B cell (primary cell): ENCODE data around the gene LEPROT. TPM values are rescaled to one million over a fixed set of nuclear protein-coding genes. Genes with fewer than 3 reads are reported as not detected.
A peak's percentile ranks its signal among the peaks of the same experiment; 100 is the strongest.

Experiments used
- ATAC-seq: fragments of 200-7000 bp; cut with Tn5 transposase; one replicate; pipeline ENCODE4 v1.10.0; 2021; ENCODE audit warnings: low read depth, mild to moderate bottlenecking, moderate number of reproducible peaks, moderate library complexity
- CTCF ChIA-PET: fragments of 350-600 bp; sonication (Branson Sonifier 250); formaldehyde crosslinking; loops from one replicate; lab custom pipeline; 2021; ENCODE audit warnings: antibody characterized with exemption, inconsistent platforms; lab: Charles Lee
- POLR2A ChIA-PET: fragments of 350-600 bp; sonication (Branson Sonifier 250); formaldehyde crosslinking; loops from one replicate; lab custom pipeline; 2021; ENCODE audit warnings: antibody characterized with exemption; lab: Charles Lee
- DNase-seq: peaks from one replicate; pipeline ENCODE4 v3.0.0; 2013
- H2AFZ ChIP-seq: 2 replicates; pipeline ENCODE4 v1.6.1; 2012; ENCODE audit warnings: mild to moderate bottlenecking, low read depth, low read length; ENCODE audit not compliant: insufficient read depth, poor library complexity, severe bottlenecking
- H3K27ac ChIP-seq, 2 donors: 1 replicate in 1 of 2; 2 replicates in 1 of 2; pipeline ENCODE4 v1.5.1; 2012 to 2013; ENCODE audit warnings: low read length in 2 of 2, mild to moderate bottlenecking in 2 of 2, moderate library complexity in 1 of 2
- H3K27me3 ChIP-seq, 4 experiments: fragments of 200-600 bp in 1 of 4; sonication (generic) in 1 of 4; replicated peaks in 1 of 4; 1 replicate in 2 of 4; 2 replicates in 2 of 4; pipeline versions ENCODE4 v1.6.1 to v1.7.0; 2013 to 2016; ENCODE audit warnings: low read length in 3 of 4, mild to moderate bottlenecking in 2 of 4, mixed read lengths in 1 of 4, moderate library complexity in 1 of 4; ENCODE audit not compliant: insufficient read depth in 4 of 4, control insufficient read depth in 3 of 4; ENCODE audit errors: control extremely low read depth in 1 of 4
- H3K36me3 ChIP-seq, 2 experiments: replicated peaks in 1 of 2; 1 replicate in 1 of 2; 2 replicates in 1 of 2; pipeline versions ENCODE4 v1.6.1 to v1.7.1; 2013; ENCODE audit warnings: low read length in 1 of 2; ENCODE audit not compliant: insufficient read depth in 2 of 2, control insufficient read depth in 1 of 2; ENCODE audit errors: control extremely low read depth in 1 of 2, extremely low read depth in 1 of 2
- H3K4me1 ChIP-seq, 2 donors: fragments of 200-600 bp in 1 of 2; sonication (generic) in 1 of 2; 1 replicate in 1 of 2; 2 replicates in 1 of 2; pipeline versions ENCODE4 v1.5.1 to v1.6.1; 2013 to 2017; ENCODE audit warnings: low read length in 2 of 2; ENCODE audit not compliant: control insufficient read depth in 2 of 2, insufficient read depth in 2 of 2
- H3K4me2 ChIP-seq: replicated peaks from 2 replicates; pipeline ENCODE3; 2012; ENCODE audit warnings: mild to moderate bottlenecking, low read depth, low read length; ENCODE audit not compliant: poor library complexity, severe bottlenecking
- H3K4me3 ChIP-seq, 5 experiments: fragments of 200-600 bp in 1 of 5; sonication (generic) in 1 of 5; 1 replicate in 3 of 5; 2 replicates in 2 of 5; pipeline versions ENCODE4 v1.5.1 to v1.7.0; 2011 to 2016; ENCODE audit warnings: low read length in 4 of 5, mild to moderate bottlenecking in 4 of 5, low read depth in 2 of 5, control low read depth in 1 of 5, moderate library complexity in 1 of 5; ENCODE audit not compliant: insufficient read depth in 1 of 5; ENCODE audit errors: control extremely low read depth in 1 of 5, extremely low read depth in 1 of 5
- H3K79me2 ChIP-seq: fragments of 200-600 bp; sonication (generic); one replicate; pipeline ENCODE4 v1.6.0; 2016; ENCODE audit warnings: low read length; ENCODE audit not compliant: control insufficient read depth, insufficient read depth
- H3K9ac ChIP-seq: fragments of 200-600 bp; sonication (generic); 2 replicates; pipeline ENCODE4 v1.6.1; 2017; ENCODE audit warnings: mild to moderate bottlenecking, low read length, moderate library complexity
- H3K9me3 ChIP-seq, 3 donors: one replicate each; pipeline versions ENCODE4 v1.6.1 to v1.7.1; 2013; ENCODE audit warnings: low read length in 2 of 3; ENCODE audit not compliant: control insufficient read depth in 2 of 3, insufficient read depth in 1 of 3; ENCODE audit errors: control extremely low read depth in 1 of 3
- H4K20me1 ChIP-seq: 2 replicates; pipeline ENCODE4 v1.6.0; 2012; ENCODE audit warnings: mild to moderate bottlenecking, low read length; ENCODE audit not compliant: insufficient read depth, control insufficient read depth, poor library complexity, severe bottlenecking
- H3K27ac Mint-ChIP-seq: one replicate; pipeline ENCODE4 v1.8.0; 2021; ENCODE audit warnings: mixed read lengths
- H3K27me3 Mint-ChIP-seq: one replicate; pipeline ENCODE4 v1.8.0; 2021; ENCODE audit warnings: mixed read lengths
- H3K4me1 Mint-ChIP-seq: one replicate; pipeline ENCODE4 v1.8.0; 2021; ENCODE audit warnings: mixed read lengths
- H3K4me3 Mint-ChIP-seq: one replicate; pipeline ENCODE4 v1.8.0; 2021; ENCODE audit warnings: mixed read lengths
- H3K9me3 Mint-ChIP-seq: one replicate; pipeline ENCODE4 v1.8.0; 2022; ENCODE audit warnings: mixed read lengths; ENCODE audit not compliant: insufficient read depth
- CTCF ChIP-seq: fragments of 200-600 bp; IDR thresholded peaks from one replicate; pipeline ENCODE4 v1.8.0; 2022; ENCODE audit warnings: antibody characterized with exemption, mild to moderate bottlenecking
- EZH2 ChIP-seq: IDR thresholded peaks from 2 replicates; pipeline ENCODE4 v1.6.1; 2012; ENCODE audit warnings: borderline replicate concordance, low read depth, mild to moderate bottlenecking, moderate library complexity, low read length; ENCODE audit not compliant: insufficient read depth, poor library complexity, severe bottlenecking
- WGBS: methylation state at CpG from one replicate; pipeline ENCODE4 v1.1.5; 2013; ENCODE audit warnings: missing lambda C conversion rate; ENCODE audit not compliant: insufficient coverage; 5-methylcytosine and 5-hydroxymethylcytosine counted together
- intact Hi-C: fragments of 100-400 bp; cut with micrococcal nuclease; formaldehyde crosslinking; loops from one replicate; pipeline ENCODE4 v1.10.0; 2022
- polyA plus RNA-seq: library from polyadenylated mRNA; depleted of rRNA; stranded (reverse); fragments of >200 nt; gene quantifications from 2 replicates; pipeline ENCODE4 v1.2.3, GENCODE V29; 2012
- total RNA-seq, 2 donors: library from RNA; stranded (reverse); fragments of 120-200 nt in 1 of 2; gene quantifications; 1 replicate in 1 of 2; 2 replicates in 1 of 2; pipeline versions ENCODE4 v1.2.3 to v1.2.4, GENCODE V29; 2013 to 2022

The LEPROT gene
- total and polyA plus RNA-seq, 2 donors (not counting 1 experiment from before 2014, with no cell fraction given), result 9.7 to 26.5 TPM

GRCh38 chr1:65421351-65422025 is 1.0 kb downstream of the LEPROT start:
- Histone ChIP-seq H3K4me2 (peak overlapping the region; percentile 90), H3K9me3 (no peaks in the 10 kb centered on the region), H3K79me2 (peaks cover 2% of the 10 kb centered on the region), H3K4me1 (peaks cover 14 to 23% of the 10 kb centered on the region in 2 donors), H2AFZ (peak overlapping the region; percentile 90), H3K27me3 (peaks cover 0 to 3% (median 0%) of the 10 kb centered on the region in 4 experiments), H3K36me3 (peaks cover 0 to 6% of the 10 kb centered on the region in 2 experiments), H3K9ac (peak overlapping the region; percentile 78), H3K27ac (peak overlapping the region in 1 of 2 donors; percentile 52), H4K20me1 (no peaks in the 10 kb centered on the region), H3K4me3 (peak overlapping the region; percentile 64 to 93 (median 92))
- Mint-ChIP-seq H3K4me1 (peaks cover 16% of the 10 kb centered on the region), H3K27ac (no peak overlapping the region), H3K27me3 (peaks cover 4% of the 10 kb centered on the region), H3K9me3 (no peaks in the 10 kb centered on the region), H3K4me3 (no peak overlapping the region)
- CTCF ChIA-PET, result no interaction called here
- no peak for TF ChIP-seq EZH2
- no peak for TF ChIP-seq CTCF
- intact Hi-C loops, result loop anchor here (2.0 to 10.0 kb wide), 6 partner anchors 167 to 1899 kb away; partner anchors contain the start of genes EFCAB7, ITGB3BP and SLC35D1
- 0% methylated on average over 4 of the region's 13 CpGs for WGBS
- DNase-seq, result peak; percentile 37
- POLR2A ChIA-PET, result no interaction called here
- no peak for ATAC-seq
